Fibroblast of pulmonary artery (primary cell): ENCODE data around the gene SMIM8.

ENCODE experiments used
- DNase-seq: peaks from one replicate; pipeline ENCODE4 v3.0.0-alpha.2; 2010; ENCODE audit warnings: low read depth
- H3K4me3 ChIP-seq: replicated peaks from 2 replicates; pipeline ENCODE4 v1.5.1; 2011; ENCODE audit warnings: low read depth, mild to moderate bottlenecking, control low read depth, low read length, moderate library complexity
- CTCF ChIP-seq: IDR thresholded peaks from 2 replicates; pipeline ENCODE4 v1.5.1; 2011; ENCODE audit warnings: mild to moderate bottlenecking, control low read depth, low read length, inconsistent platforms; ENCODE audit errors: missing control alignments

The SMIM8 gene

GRCh38 chr6:87333591-87334181 is 11.3 kb downstream of the SMIM8 start:
- peak; percentile 57 for DNase-seq
- TF ChIP-seq CTCF, result no peak
- H3K4me3 ChIP-seq, result no peak overlapping the region

- peak; percentile 57 for DNase-seq
- TF ChIP-seq CTCF, result no peak
- H3K4me3 ChIP-seq, result no peak overlapping the region
Observed at GRCh38 chr6:87334683-87335082, 12.3 kb downstream of the SMIM8 start.

- no peak for TF ChIP-seq CTCF
- H3K4me3 ChIP-seq, result no peak overlapping the region
- DNase-seq, result no peak
Observed at GRCh38 chr6:87336367-87336766, 14.0 kb downstream of the SMIM8 start.

- DNase-seq, result no peak
- no peak for TF ChIP-seq CTCF
- H3K4me3 ChIP-seq, result no peak overlapping the region
Observed at GRCh38 chr6:87340230-87340629, 17.8 kb downstream of the SMIM8 start.

- DNase-seq, result no peak
- H3K4me3 ChIP-seq, result no peak overlapping the region
- TF ChIP-seq CTCF, result no peak
Observed at GRCh38 chr6:87341158-87341557, 18.8 kb downstream of the SMIM8 start.

GRCh38 chr6:87341899-87342298 is 19.5 kb downstream of the SMIM8 start:
- no peak for TF ChIP-seq CTCF
- DNase-seq, result no peak
- no peak overlapping the region for H3K4me3 ChIP-seq

GRCh38 chr6:87342829-87343228 is 20.4 kb downstream of the SMIM8 start:
- no peak for TF ChIP-seq CTCF
- DNase-seq, result no peak
- no peak overlapping the region for H3K4me3 ChIP-seq
